ENCODE results near the gene GMPR.

GMPR gene

GRCh38 chr6:16306334-16306733 is 67.9 kb downstream of the GMPR start:
- no peak for DNase-seq

- DNase-seq: no peak
These were observed 73.4 kb downstream of the GMPR start for GRCh38 chr6:16311763-16312162.

GRCh38 chr6:16313732-16314131 is 75.3 kb downstream of the GMPR start:
- no peak for DNase-seq

- DNase-seq: no peak
These were observed 75.9 kb downstream of the GMPR start for GRCh38 chr6:16314296-16314695.

GRCh38 chr6:16316741-16317251 is 78.4 kb downstream of the GMPR start:
- DNase-seq: no peak

- DNase-seq: no peak
These were observed 80.2 kb downstream of the GMPR start for GRCh38 chr6:16318538-16318937.

GRCh38 chr6:16318953-16319720 is 80.8 kb downstream of the GMPR start:
- no peak for DNase-seq

GRCh38 chr6:16319813-16320532 is 81.6 kb downstream of the GMPR start:
- peak; percentile 56 for DNase-seq

- peak; percentile 56 for DNase-seq
These were observed 82.3 kb downstream of the GMPR start for GRCh38 chr6:16320533-16321340.

GRCh38 chr6:16321341-16321710 is 82.9 kb downstream of the GMPR start:
- DNase-seq: no peak

GRCh38 chr6:16321826-16322225 is 83.4 kb downstream of the GMPR start:
- no peak for DNase-seq

GRCh38 chr6:16322666-16323312 is 84.4 kb downstream of the GMPR start:
- peak; percentile 69 for DNase-seq

- DNase-seq: no peak
These were observed 85.8 kb downstream of the GMPR start for GRCh38 chr6:16324184-16324583.

- DNase-seq: no peak
These were observed 86.3 kb downstream of the GMPR start for GRCh38 chr6:16324606-16325225.

- DNase-seq: no peak
These were observed 88.1 kb downstream of the GMPR start for GRCh38 chr6:16326531-16326930.

GRCh38 chr6:16326971-16327776 is 88.8 kb downstream of the GMPR start:
- no peak for DNase-seq

GRCh38 chr6:16327777-16328325 is 89.5 kb downstream of the GMPR start:
- no peak for DNase-seq

- no peak for DNase-seq
These were observed 90.8 kb downstream of the GMPR start for GRCh38 chr6:16329233-16329632.

GRCh38 chr6:16331384-16332174 is 93.2 kb downstream of the GMPR start:
- no peak for DNase-seq

GRCh38 chr6:16332175-16332542 is 93.8 kb downstream of the GMPR start:
- DNase-seq: peak; percentile 30

Data from SHP77 treated with DMSO at 0.1 percent for 48 hours (cell line).